HG03432 (cell line): ENCODE results near the gene GNG5.
"Not testable (repeated sequence)": the region's sequence is repeated elsewhere in the genome, so short reads cannot be mapped to it uniquely, and the experiment has no call there.

ENCODE experiments used
- ATAC-seq: cut with Tn5 transposase; IDR thresholded peaks from one replicate; pipeline ENCODE4 v1.9.1; 2021; ENCODE audit warnings: mild to moderate bottlenecking, moderate library complexity; ENCODE audit not compliant: unreplicated experiment

Gene GNG5

DNA sequence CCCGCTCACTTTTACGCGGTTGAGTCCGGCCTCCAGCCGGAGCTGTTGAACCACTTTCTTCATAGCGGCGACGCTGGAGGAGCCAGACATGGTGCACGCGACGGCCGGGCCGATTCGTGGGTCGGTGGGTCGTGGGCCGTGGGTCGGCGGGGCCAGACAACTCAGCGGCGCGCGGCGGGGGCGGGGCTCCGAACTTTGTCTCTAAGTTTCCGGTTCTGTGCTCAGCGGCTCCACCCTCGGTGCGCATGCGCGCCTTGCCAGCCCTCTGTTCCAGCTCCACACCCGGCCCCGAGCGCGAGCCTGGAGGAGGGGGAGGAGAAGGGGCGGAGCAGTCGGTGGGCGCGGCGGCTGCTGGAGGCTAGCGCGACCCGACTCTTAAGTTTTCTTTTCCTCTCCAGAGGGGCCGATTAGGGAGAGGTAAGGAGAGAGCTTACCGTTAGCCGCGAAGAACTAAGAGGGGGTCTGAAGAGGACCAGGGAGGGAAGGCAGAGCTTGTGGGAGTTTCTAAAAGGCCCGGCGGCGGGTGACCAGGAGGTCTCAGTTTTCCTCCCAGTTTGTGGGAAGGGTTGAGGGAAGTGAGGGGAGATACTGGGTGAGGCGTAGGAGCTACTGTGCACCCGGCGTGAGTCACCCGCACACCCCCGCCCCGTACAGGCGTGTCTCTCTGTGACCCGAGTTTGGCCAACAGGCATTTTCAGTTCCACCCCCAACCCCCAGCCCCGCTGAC is at the start of gene GNG5, which contains the start of gene SPATA1:
Gene GNG5 (minus strand): TSS at position 580 of the 727 bp plus-strand sequence. CDS start 490 bp downstream, at position 90.
Gene SPATA1 (plus strand): TSS at position 385 of the 727 bp plus-strand sequence. CDS start 9,974 bp downstream, outside the sequence.
- peak; percentile 88 for ATAC-seq

GRCh38 chr1:84550826-84551225 is 44.4 kb upstream of the GNG5 start:
- no peak for ATAC-seq

DNA sequence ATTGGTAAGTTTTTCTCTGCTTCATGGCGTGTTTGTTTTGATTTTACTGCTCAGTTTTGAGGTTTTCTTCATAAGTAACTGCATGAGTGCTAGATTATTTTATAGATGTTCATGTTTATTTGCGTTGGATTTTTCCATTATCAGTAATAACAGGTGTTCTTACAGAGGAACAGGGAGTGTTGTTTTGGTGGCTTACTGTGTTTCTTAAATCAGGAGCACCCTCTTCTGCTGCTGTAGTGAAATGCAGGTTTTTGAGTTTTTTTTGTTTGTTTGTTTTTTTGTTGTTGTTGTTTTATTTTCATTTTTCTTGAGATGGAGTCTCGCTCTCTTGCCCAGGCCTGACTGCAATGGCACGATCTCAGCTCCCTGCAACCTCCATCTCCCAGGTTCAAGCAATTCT is 35.3 kb upstream of the GNG5 start:
- ATAC-seq = no peak

GRCh38 chr1:84540759-84541158 is 34.4 kb upstream of the GNG5 start:
- ATAC-seq = no peak

GRCh38 chr1:84539972-84540371 is 33.6 kb upstream of the GNG5 start:
- no peak for ATAC-seq

- no peak for ATAC-seq
Observed at GRCh38 chr1:84538599-84538998, 32.2 kb upstream of the GNG5 start.

DNA sequence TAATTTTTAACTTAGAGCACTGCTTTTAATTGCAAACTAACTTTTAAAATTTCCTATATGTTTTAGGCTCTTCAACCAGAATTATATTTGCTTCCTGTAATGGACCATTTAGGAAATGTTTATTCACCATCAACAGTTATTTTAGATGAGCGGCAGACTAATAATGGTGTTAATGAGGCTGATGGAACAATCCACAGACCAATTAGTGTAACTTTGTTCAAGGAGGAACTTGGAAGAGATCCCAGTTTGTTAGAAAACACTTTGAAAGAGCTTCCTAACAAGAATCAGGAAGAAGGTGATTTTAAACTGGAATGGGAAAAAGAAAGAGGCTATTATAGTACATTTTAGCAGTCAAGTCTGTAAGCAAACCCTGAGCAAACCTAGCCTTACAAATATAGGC is 19.4 kb upstream of the GNG5 start:
- ATAC-seq = no peak

DNA sequence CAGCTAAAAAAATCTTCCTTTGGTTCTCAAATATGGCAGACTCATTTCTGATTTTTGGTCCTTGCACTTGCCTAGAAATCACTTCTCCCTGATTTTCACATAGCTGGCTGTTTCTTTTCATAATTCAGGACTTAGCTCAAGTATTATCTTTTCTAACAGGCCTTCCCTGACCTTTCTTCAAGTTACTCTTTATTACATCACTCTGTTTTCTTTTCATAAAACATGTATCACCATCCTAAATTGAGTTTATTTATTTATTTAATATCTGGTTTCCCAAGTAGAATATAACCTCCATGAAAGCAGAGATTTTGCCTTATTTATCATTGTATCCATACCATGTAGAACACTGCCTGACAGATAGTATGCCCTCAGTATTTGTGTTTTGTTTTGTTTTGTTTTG is 18.2 kb upstream of the GNG5 start:
- ATAC-seq = no peak

- ATAC-seq = no peak
Observed at GRCh38 chr1:84510668-84511067, 4.3 kb upstream of the GNG5 start.

DNA sequence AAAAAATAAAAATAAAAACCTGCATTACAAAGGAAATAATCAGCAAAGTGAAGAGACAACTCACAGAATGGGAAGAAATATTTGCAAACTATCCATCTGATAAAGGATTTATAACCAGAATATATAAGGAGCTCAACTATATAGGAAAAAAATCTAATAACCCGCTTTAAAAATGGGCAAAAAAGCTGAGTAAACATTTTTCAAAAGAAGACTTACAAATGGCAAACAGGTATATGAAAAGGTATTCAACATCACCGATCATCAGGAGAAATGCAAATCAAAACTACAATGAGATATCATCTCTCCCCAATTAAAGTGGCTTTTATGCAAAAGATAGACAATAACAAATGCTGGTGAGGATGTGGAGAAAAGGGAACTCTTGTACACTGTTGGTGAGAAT is 3.8 kb upstream of the GNG5 start:
- no peak for ATAC-seq

GRCh38 chr1:84509029-84509428 is 2.6 kb upstream of the GNG5 start:
- ATAC-seq = no peak

DNA sequence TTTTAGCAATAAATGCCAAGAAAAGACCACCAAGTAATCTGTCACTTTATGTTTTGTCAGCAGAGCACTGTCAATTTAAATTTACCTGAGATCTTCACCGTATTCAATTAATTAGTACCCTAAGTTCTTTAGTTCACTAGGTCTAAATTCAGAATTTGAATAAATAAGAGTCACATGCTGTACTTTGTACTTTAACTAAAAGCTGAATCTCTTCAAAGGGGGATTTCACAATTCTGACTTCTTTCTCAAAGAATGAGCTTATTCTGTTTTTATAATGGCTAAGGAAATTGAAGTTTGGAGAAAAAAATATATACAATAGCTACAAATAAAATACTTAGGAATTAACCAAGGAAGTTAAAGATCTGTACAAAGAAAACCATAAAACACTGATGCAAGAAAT is 2.1 kb upstream of the GNG5 start:
- no peak for ATAC-seq

DNA sequence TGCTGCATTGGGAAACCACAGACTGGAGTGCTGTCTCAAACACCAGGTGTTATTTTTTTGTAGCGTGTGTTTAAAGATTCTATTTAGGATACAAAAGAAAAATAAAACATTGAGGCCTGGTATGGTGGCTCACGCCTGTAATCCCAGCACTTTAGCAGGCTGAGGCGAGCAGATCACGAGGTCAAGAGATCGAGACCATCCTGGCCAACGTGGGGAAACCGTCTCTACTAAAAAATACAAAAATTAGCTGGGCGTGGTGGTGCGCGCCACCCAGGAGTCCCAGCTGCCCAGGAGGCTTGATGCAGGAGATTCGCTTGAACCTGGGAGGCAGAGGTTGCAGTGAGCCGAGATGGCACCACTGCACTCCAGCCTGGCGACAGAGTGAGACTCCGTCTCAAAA is 1.5 kb upstream of the GNG5 start:
- not testable (repeated sequence) for ATAC-seq

GRCh38 chr1:84506729-84507453 is 510 bp upstream of the GNG5 start:
- ATAC-seq = no peak

DNA sequence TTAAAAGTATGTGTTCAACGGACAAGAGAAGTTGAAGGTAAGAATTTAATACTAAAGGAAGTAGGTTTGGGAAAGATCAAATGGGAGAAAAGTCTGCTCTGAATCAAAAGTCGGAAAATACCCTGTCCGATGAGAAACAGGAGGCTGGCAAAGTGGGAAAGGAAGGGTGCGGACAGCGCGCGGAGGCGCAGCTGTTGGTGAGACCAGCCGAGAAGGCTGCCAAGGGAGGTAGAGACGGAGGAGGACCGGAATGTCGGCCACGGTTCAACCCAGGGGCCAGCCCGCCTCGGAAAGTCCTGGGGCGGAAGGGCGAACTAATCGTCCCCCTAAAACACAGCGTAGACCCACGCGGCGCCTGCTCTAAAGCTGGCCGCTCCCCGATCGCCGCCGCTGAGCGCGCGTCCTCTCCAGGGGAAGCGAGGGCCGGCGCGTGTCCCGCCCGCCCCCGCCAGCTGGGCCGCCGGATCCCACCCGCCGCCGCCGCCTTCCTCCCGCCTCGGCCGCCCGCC is 834 bp downstream of the GNG5 start:
- ATAC-seq = peak; percentile 43

- no peak for ATAC-seq
Observed at GRCh38 chr1:84504580-84505492, 1.5 kb downstream of the GNG5 start.

GRCh38 chr1:84502927-84503326 is 3.5 kb downstream of the GNG5 start:
- ATAC-seq = no peak

GRCh38 chr1:84497631-84498275 is 8.6 kb downstream of the GNG5 start:
- ATAC-seq = no peak

DNA sequence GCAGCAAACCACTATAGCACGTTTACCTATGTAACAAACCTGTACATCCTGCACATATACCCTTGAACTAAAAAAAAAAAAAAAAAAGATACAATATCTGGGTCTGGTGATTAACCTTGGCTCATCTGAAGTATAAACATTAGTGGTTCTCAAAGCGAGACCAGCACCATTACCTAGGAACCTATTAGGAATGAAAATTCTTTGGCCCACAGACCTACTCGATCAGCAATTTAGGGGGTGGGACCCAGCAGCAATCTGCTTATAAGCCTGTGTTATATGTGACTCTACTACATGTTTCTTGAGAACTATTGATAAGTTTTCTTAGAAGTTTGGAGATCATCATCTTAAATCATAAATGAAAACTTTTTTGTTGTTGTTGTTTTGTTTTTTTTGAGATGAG is 9.9 kb downstream of the GNG5 start:
- ATAC-seq = no peak

GRCh38 chr1:84493747-84494146 is 12.6 kb downstream of the GNG5 start:
- ATAC-seq = no peak

GRCh38 chr1:84492726-84493125 is 13.7 kb downstream of the GNG5 start:
- ATAC-seq = no peak
